Body of pancreas (tissue), 4 donors: Measurements from ENCODE around the gene ARHGAP29.

ENCODE experiments used
- CTCF ChIP-seq, 7 experiments: fragments of 450-650 bp in 4 of 7; fragments of 200-600 bp in 3 of 7; sonication (generic) in 3 of 7; IDR thresholded peaks; one replicate each; pipeline ENCODE4 v1.5.1; 2016 to 2019; ENCODE audit warnings: antibody characterized with exemption in 7 of 7
- POLR2A ChIP-seq, 3 donors: fragments of 450-650 bp; IDR thresholded peaks; one replicate each; pipeline ENCODE4 v1.6.1; 2016; ENCODE audit warnings: antibody characterized with exemption in 3 of 3, mild to moderate bottlenecking in 2 of 3

GRCh38 chr1:94207695-94208094 lies 29.7 kb downstream of the ARHGAP29 start:
- no peak for TF ChIP-seq CTCF (IDR thresholded peaks at IDR 0.05)
- TF ChIP-seq POLR2A (IDR thresholded peaks at IDR 0.05) = no peak
